ENCODE data around the gene TXNDC15. TPM values are rescaled to one million over a fixed set of nuclear protein-coding genes. Genes with fewer than 3 reads are reported as not detected.
"Not testable (repeated sequence)": the region's sequence is repeated elsewhere in the genome, so short reads cannot be mapped to it uniquely, and the experiment has no call there.

TXNDC15 gene
- 14.2 TPM for polyA plus RNA-seq

GRCh38 chr5:134873987-134874830 lies at the start of gene TXNDC15:
Gene TXNDC15, plus strand, starts transcription at chr5:134874371. Its CDS starts 57 bp downstream, at chr5:134874428.
- H3K27me3 Mint-ChIP-seq = no peaks in the 10 kb centered on the region
- peak within 1 kb of the TSS; percentile 93 to 98 (median 96) for H3K4me3 Mint-ChIP-seq
- H3K36me3 Mint-ChIP-seq = no peaks in the 10 kb centered on the region
- H3K4me1 Mint-ChIP-seq = peaks cover 20 to 38% (median 31%) of the 10 kb centered on the region in 3 donors
- H3K9me3 Mint-ChIP-seq = peaks cover 0 to 2% (median 0%) of the 10 kb centered on the region in 3 donors
- peak within 1 kb of the TSS; percentile 88 to 96 (median 94) for H3K27ac Mint-ChIP-seq

GRCh38 chr5:134824681-134825080 lies 49.5 kb upstream of the TXNDC15 start:
- H3K27me3 Mint-ChIP-seq = no peaks in the 10 kb centered on the region
- no peaks in the 10 kb centered on the region for H3K9me3 Mint-ChIP-seq
- no peak overlapping the region for H3K4me3 Mint-ChIP-seq
- H3K27ac Mint-ChIP-seq = no peak overlapping the region
- H3K4me1 Mint-ChIP-seq = peaks cover 3 to 8% (median 8%) of the 10 kb centered on the region in 3 donors
- H3K36me3 Mint-ChIP-seq = no peaks in the 10 kb centered on the region

- Mint-ChIP-seq H3K27me3 (no peaks in the 10 kb centered on the region), H3K9me3 (no peaks in the 10 kb centered on the region), H3K36me3 (no peaks in the 10 kb centered on the region), H3K4me1 (peaks cover 3 to 8% (median 8%) of the 10 kb centered on the region in 3 donors), H3K27ac (peak overlapping the region in 1 of 3 donors; percentile 46), H3K4me3 (peak overlapping the region in 1 of 4 donors; percentile 33)
Observed at GRCh38 chr5:134825212-134825611, 49.0 kb upstream of the TXNDC15 start.

GRCh38 chr5:134833340-134834032 lies 40.7 kb upstream of the TXNDC15 start:
- H3K27ac Mint-ChIP-seq = peak overlapping the region in 1 of 3 donors; percentile 33
- peaks cover 2% of the 10 kb centered on the region for H3K36me3 Mint-ChIP-seq
- H3K4me1 Mint-ChIP-seq = no peaks in the 10 kb centered on the region
- no peak overlapping the region for H3K4me3 Mint-ChIP-seq
- no peaks in the 10 kb centered on the region for H3K27me3 Mint-ChIP-seq
- no peaks in the 10 kb centered on the region for H3K9me3 Mint-ChIP-seq

GRCh38 chr5:134835623-134836022 lies 38.5 kb upstream of the TXNDC15 start:
- peaks cover 2% of the 10 kb centered on the region for H3K36me3 Mint-ChIP-seq
- no peaks in the 10 kb centered on the region for H3K4me1 Mint-ChIP-seq
- no peaks in the 10 kb centered on the region for H3K9me3 Mint-ChIP-seq
- no peak overlapping the region for H3K4me3 Mint-ChIP-seq
- H3K27me3 Mint-ChIP-seq = no peaks in the 10 kb centered on the region
- no peak overlapping the region for H3K27ac Mint-ChIP-seq

GRCh38 chr5:134837530-134838181 lies 36.5 kb upstream of the TXNDC15 start:
- peaks cover 2% of the 10 kb centered on the region for H3K36me3 Mint-ChIP-seq
- H3K4me1 Mint-ChIP-seq = no peaks in the 10 kb centered on the region
- no peak overlapping the region for H3K27ac Mint-ChIP-seq
- H3K9me3 Mint-ChIP-seq = no peaks in the 10 kb centered on the region
- no peak overlapping the region for H3K4me3 Mint-ChIP-seq
- no peaks in the 10 kb centered on the region for H3K27me3 Mint-ChIP-seq

- not testable (repeated sequence) for H3K4me3 Mint-ChIP-seq, H3K9me3 Mint-ChIP-seq, H3K36me3 Mint-ChIP-seq, H3K27me3 Mint-ChIP-seq, H3K4me1 Mint-ChIP-seq
- H3K27ac Mint-ChIP-seq = peak overlapping the region in 1 of 3 donors; percentile 33
Observed at GRCh38 chr5:134838361-134838760, 35.8 kb upstream of the TXNDC15 start.

- Mint-ChIP-seq H3K4me1 (peaks cover 4 to 8% (median 6%) of the 10 kb centered on the region in 3 donors), H3K27me3 (no peaks in the 10 kb centered on the region), H3K4me3 (no peak overlapping the region), H3K36me3 (peaks cover 2% of the 10 kb centered on the region), H3K9me3 (no peaks in the 10 kb centered on the region), H3K27ac (no peak overlapping the region)
Observed at GRCh38 chr5:134840811-134841210, 33.4 kb upstream of the TXNDC15 start.

- H3K9me3 Mint-ChIP-seq = no peaks in the 10 kb centered on the region
- peak overlapping the region in 1 of 4 donors; percentile 88 for H3K4me3 Mint-ChIP-seq
- peaks cover 12 to 19% (median 16%) of the 10 kb centered on the region in 3 donors for H3K4me1 Mint-ChIP-seq
- H3K36me3 Mint-ChIP-seq = no peaks in the 10 kb centered on the region
- no peaks in the 10 kb centered on the region for H3K27me3 Mint-ChIP-seq
- H3K27ac Mint-ChIP-seq = peak overlapping the region in 2 of 3 donors; percentile 16 to 35
Observed at GRCh38 chr5:134844252-134844651, 29.9 kb upstream of the TXNDC15 start.

- Mint-ChIP-seq H3K27ac (peak overlapping the region; percentile 91 to 93 (median 93)), H3K27me3 (no peaks in the 10 kb centered on the region), H3K36me3 (no peaks in the 10 kb centered on the region), H3K4me1 (peaks cover 14 to 22% (median 19%) of the 10 kb centered on the region in 3 donors), H3K4me3 (peak overlapping the region; percentile 85 to 96 (median 89)), H3K9me3 (no peaks in the 10 kb centered on the region)
Observed at GRCh38 chr5:134845335-134845851, 28.8 kb upstream of the TXNDC15 start.

- H3K4me1 Mint-ChIP-seq = peaks cover 16 to 23% (median 19%) of the 10 kb centered on the region in 3 donors
- H3K36me3 Mint-ChIP-seq = no peaks in the 10 kb centered on the region
- no peaks in the 10 kb centered on the region for H3K9me3 Mint-ChIP-seq
Observed at GRCh38 chr5:134845852-134846640, 28.1 kb upstream of the TXNDC15 start, which contains the start of gene C5orf24. Gene C5orf24, plus strand, starts transcription at chr5:134845968. Its CDS starts 8,933 bp downstream, at chr5:134854901.

GRCh38 chr5:134846641-134846960 lies 27.6 kb upstream of the TXNDC15 start:
- Mint-ChIP-seq H3K4me3 (peak overlapping the region; percentile 85 to 96 (median 89)), H3K27me3 (no peaks in the 10 kb centered on the region), H3K4me1 (peaks cover 16 to 25% (median 25%) of the 10 kb centered on the region in 3 donors), H3K27ac (peak overlapping the region; percentile 93), H3K9me3 (no peaks in the 10 kb centered on the region), H3K36me3 (no peaks in the 10 kb centered on the region)

More at GRCh38 chr5:134845852-134846640, 28.1 kb upstream of the TXNDC15 start, which contains the start of gene C5orf24:
- H3K27me3 Mint-ChIP-seq = no peaks in the 10 kb centered on the region
- H3K27ac Mint-ChIP-seq = peak within 1 kb of the TSS; percentile 93
- peak within 1 kb of the TSS; percentile 85 to 96 (median 89) for H3K4me3 Mint-ChIP-seq

GRCh38 chr5:134849434-134849933 lies 24.7 kb upstream of the TXNDC15 start:
- not testable (repeated sequence) for H3K36me3 Mint-ChIP-seq, H3K27ac Mint-ChIP-seq, H3K9me3 Mint-ChIP-seq, H3K27me3 Mint-ChIP-seq
- peak overlapping the region in 2 of 4 donors; percentile 48 to 60 for H3K4me3 Mint-ChIP-seq
- peaks cover 16 to 31% (median 27%) of the 10 kb centered on the region in 3 donors for H3K4me1 Mint-ChIP-seq
